GOT3 (cell line): Measurements from ENCODE around the gene LCMT1.
"Not testable (repeated sequence)": the region's sequence is repeated elsewhere in the genome, so short reads cannot be mapped to it uniquely, and the experiment has no call there.

Experiments
- DNase-seq: peaks from one replicate; lab custom pipeline; 2025; ENCODE audit warnings: mixed read lengths; lab: John Stamatoyannopoulos, UW

The LCMT1 gene

DNA sequence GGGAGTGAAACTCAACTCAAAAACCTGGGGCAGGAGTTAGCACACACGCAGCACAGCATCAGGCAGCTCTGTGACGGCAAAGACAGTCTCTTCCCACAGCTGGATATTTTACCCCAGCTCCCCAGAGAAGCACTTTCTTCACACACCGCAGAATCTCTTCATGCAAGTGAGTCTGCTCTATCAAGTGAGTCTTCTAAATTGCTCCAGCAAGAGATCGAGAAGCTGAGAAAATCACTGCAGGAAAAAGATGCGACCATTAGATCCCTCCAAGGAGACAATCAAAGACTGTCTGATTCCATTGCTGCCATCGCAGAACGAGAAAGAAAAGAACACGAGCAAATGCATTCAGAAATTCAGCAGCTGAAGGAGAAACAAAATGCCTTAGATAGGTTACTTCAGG, 16.9 kb upstream of the LCMT1 start:
- DNase-seq: no peak

DNA sequence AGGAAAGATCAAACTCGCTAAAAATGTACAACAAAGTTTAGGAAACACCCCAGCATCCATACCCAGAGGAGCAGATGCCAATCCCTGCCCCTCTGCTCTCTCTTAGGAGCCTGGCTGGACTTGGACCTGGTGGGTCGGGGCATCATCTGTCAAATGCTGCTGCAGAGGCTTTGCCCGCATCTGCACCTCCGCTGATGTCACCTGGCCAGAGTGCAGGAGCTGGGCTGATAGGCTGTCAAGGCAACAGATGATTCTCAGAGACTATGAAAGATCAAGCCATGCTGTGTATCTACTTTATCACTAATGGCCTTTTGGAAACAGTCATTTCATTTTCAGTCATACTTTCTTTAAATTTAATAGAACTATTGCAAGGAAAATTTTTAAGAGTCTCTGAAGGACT, 15.9 kb upstream of the LCMT1 start:
- DNase-seq: no peak

DNA sequence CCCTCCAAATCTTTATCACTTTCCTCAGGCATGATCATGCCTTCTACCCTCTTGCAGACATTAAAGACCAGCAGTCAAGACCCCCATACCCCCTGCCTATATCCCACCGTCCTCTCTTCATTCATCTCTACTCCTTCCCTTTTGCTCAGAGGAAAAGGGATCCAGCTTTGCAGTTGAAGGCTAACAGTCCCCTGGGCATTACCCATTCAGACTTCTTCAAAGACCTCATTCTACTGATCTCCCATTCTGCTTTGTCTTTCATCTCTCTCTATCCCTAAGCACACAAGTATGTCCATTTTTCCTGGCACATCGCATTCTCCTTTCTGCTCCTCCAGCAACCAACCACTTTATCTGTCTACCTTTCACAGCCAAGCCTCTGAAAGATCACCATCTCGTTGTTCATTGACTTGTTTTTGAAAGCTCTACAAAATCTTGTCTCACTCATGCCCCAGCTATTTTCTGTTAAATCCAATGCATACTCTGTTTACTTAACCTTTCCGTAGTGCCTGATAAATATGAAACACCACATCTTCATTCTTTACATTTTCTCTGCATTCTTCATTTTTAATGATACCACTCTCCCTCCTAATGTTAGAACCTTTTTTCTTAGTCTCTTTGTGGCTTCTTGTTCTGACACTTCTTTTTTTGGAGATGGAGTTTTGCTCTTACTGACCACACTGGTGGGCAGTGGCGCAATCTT, 14.1 kb upstream of the LCMT1 start:
- no peak for DNase-seq

DNA sequence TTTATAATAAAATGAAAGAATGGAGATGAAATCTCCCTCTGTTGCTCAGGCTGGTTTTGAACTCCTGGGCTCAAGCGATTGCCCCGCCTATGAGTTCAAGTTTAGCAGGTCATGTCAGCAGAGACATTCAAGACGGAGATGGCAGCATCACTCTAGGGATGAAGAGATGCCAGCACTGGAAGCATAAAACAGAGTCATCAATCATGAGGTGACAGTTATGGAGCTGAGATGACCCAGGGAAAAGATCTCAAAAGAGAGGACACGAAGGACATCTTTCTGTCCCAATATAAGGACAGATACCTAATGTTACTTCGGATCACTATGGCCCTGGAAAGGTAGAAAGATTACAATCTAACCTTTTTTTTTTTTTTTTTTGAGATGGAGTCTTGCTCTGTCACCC, 11.0 kb upstream of the LCMT1 start:
- DNase-seq: no peak

DNA sequence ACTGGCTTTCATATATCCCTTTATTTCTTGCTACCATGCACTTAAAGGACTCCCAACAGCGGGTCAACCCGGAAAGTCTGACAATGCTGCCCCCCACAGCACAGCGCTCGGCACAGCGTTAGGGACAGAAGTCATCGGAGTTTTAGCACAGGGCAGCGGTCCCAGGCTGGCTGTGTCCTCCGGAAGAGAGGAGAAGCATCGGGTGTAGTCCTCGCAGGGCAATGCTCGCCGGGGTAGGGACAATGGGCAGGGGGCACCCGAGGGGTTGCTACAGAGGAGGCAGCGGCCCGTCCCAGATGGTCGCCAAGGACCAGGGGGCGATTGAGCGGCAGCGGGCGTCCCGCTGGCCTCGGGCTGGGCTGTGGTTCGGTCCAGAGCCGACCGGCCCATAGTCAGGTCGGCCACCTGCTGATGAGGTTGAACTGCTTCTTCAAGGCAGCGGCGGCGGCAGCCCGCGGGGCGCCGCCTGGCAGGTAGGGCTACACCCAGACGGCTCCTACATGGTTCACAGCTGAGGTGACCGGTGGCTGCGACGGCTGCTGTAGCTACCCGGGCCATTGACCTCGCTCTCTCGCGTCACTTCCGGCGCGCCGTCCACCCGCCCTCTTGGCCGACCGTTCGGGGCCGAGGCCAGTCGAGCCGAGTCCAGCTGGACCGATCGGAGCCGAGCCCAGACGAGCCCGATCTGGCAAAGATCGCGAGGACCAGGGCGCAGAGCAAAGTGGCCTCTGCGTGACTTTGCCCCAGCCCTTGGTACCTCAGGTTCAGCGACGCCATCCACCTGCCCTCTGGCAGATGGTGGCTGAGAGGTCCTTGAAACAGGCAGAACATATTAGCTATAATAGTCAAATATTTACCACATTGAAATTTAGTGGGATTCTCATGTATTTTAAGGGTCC, 4.7 kb upstream of the LCMT1 start:
- DNase-seq: no peak

DNA sequence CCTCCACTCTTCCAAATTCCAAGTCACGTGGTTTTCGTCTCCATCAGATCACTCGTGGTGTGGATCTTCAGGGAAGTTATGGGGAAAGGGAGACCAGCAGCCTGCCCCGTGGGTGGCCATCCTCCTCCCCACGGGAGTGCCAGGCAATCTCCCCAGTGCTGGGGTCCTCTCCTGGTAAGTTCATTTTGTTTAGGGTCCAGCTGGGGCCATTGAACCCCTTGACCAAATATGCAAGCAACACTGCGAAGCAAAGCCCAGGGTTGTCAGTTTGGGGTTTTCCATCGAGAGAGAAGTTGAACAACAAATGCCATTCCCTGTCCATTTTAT, 4.1 kb upstream of the LCMT1 start:
- DNase-seq: no peak

DNA sequence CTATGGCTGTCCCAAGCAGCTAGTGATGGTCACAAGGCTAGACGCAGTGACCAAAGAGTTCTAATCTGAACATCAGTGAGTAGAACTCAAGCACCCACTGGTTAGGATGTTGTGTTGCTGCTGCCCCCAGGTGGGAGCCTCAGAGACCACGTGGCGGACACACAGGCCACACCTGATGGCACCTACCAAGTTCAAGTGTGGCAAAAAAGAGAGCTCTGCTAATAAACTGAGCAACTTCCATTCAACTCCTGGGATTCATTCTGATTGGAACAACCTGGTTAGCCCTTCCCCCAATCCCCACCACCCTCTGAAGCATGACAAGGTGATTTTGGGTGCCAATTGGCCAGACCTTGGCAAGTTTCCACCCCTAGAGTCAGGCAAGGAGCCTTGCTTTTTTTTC, 3.5 kb upstream of the LCMT1 start:
- no peak for DNase-seq

DNA sequence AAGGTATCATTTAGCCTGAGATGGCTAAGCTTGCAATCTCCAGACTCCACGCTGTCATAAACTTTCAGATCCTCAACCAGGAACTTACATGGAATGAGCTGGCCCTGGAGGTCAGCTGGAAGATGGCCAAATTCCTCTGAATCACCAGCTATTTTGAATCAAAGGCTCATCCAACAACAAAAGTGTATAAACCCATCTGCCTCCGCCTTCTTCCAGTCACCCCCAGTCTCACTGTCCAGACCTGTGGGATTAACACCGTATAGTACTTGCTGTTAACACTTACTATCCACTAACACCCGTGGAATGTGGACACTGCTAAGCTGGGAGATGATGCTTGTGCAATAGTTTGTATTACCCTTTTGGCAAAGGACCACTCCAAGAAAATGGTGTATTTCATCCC, 1.9 kb upstream of the LCMT1 start:
- DNase-seq: peak; percentile 42

DNA sequence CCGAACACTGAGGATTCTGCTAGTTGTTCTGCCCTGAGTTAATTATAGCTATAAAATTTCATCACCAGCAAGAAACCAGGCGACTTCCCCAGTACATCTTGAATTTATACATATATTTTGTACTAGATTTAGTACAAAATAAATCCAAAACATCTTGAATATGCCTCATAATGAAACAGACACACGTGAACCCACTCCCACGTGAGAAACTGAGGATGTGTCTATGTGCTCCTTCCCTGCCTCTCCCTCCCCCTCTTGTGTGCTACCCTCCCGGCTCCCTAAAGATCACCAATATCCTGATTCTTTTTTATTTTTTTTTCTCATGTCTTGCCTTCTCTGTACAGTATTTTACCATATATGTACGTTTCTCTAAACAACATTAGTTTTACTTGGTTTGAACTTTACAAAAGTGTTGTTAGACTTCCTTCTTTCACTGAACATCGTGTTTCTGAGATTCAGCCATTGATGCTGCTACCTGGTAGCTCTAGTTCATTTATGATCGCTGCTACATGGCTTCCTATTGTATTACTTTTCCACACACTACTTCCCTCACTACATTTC, 1.1 kb upstream of the LCMT1 start:
- no peak for DNase-seq

DNA sequence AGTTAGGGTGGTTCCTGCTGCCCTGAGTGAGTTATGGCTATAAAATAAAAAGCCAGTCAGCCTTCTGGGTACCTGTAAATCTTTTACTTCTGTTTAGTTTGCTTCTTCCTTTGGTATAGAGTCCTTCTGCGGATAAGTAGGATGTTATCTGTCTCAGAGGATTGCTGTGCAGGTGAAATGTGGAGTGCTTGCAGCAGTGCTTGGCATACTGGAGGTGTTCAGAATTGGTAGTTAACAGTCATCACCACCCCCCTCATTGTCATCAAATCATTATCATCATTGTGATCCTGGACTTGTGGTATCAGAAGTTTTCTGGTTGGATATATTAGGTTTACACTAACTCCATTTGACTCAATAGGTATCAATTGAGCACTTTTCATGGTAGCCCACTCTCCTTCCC, 2.6 kb downstream of the LCMT1 start:
- DNase-seq: no peak

DNA sequence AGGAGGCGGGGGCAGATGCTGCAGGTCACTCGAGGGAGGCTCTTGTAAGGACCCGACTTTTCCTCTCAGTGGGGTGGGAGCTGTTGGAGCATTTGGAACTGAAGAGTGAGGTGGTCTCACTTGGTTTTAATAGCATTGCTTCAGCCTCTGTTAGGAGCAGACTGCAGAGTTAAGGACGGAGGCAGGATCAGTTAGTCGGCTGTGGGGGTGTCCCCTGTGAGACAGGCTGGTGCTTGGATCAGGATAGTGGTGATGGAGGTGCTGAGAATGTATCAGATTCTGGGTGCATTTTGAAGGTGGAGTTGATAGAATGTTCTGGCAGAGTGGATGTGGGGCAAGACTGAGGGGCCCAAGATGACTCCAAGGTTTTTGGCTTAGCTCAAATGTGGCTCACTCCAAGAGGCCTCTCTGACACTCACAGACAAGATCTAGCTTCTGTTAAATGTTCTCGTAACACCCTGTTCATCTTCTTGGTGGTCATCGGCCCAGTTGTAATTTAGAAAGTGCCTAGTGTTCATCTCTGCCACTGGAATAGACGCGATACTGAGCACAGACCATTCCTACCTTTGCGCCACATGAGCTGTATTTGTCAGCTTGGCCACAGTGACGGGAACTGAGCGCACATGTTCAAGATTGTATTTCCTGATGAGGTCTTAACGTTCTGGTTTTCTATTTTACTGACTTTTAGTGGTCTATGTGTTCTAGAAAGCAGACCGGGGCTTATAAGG, 7.5 kb downstream of the LCMT1 start:
- DNase-seq: no peak

DNA sequence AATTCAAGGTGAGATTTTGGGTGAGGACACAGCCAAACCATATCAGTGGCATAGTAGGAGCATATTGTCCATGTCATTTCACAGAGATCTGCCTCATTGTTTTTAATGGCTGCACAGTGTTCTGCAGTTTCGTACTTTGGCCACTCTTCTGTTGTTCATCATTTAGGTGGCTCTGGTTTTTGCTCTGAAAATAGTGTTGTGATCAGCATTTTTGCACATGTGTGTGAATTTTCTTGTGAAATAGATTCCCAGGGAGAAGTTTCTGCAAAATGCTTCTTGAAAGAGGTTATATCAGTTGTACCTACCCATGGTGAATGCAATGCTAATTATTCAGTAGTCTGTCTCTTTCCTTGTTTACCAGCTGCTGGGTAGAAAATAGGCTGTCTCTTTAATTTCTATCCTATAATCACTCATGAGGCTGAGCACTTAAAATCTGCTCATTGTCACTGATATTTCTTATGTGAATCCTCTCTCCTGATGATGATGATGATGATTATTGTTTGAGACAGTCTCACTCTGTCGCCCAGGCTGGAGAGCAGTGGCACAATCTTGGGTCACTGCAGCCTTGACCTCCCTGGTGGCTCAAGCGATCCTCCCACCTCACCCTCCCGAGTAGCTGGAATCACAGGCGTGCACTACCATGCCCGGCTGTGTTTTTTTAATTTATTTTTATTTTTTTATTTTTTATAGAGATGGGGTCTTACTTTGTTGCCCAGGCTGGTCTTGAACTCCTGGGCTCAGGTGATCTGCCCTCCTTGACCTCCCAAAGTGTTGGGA, 10.5 kb downstream of the LCMT1 start:
- no peak for DNase-seq

DNA sequence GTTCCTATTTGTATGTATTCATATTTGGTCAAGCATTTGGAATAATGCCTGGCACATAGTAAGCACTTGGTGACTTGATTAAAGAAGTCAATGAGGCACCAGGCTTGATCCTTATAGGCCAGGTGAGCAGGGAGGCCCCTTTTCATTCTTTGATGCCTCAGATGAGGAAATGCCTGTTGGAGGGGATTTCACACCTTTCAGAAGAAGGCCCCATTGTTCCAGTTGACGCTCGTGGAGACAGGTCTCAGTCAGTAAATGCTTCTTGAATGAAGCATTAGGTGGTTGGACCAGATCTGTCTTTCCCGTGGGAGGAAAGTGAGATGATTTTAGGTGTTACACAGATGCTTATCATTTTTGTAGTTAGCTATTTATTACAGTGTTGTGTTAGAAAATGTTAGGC, 13.0 kb downstream of the LCMT1 start:
- DNase-seq: no peak

DNA sequence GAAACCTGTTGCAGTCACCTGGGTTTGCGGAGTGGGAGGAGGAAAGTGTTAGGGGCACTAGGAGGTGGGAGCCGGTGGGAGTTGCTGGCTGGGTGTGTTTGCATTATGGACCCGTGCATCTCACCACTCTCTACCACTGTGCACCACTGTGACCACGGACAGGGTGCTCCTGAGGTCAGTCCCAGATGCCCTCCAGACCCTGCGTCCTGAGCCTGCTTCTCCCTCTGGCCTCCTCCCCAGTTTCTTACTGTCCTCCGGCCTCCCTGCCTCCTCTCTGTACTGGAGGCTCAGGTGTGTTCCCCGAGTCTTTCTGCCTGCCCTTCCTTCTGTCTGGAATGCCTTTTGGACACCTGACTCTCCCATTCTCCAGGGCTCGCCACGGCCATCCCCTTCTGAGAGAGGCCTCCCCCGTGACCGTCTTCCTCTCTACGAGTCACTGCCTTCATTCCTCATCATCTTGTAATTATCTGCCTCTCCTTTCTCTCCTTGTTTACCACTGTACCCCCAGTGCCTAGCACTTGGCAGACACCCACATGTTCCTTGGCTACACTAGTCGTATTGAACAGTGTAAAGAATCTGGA, 14.6 kb downstream of the LCMT1 start:
- DNase-seq: not testable (repeated sequence)

DNA sequence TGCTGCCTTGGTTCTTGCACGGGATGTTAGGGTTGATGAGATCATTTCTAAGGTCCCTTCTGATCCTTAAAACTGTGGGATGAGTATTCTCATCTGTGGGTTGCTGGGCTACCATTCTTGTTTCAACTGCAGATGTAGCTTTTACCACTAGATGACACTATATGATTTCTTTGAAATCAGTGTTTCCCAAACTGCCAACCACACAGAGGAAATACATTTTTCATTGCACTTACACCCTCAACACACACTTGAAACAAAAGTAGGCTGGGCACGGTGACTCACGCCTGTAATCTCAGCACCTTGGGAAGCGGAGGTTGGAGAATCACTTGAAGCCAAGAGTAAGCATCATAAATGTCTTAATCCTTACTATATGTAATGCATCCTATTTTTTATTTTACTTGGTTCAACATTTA, 15.3 kb downstream of the LCMT1 start:
- DNase-seq: no peak

DNA sequence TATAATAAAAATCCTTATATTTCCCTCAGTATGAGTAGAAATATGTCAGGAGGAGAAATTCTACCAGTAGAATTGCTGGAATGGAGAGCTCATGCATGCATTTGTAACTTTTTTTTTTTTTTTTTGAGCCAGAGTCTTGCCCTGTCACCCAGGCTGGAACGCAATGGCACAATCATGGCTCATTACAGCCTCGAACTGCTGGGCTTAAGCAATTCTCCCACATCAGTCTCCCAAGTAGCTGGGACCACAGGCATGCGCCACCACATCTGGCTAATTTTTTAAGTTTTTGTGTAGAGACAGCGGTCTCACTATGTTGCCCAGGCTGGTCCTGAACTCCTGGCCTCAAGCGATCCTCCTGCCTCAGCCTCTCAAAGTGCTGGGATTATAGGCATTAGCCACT, 21.2 kb downstream of the LCMT1 start:
- not testable (repeated sequence) for DNase-seq

DNA sequence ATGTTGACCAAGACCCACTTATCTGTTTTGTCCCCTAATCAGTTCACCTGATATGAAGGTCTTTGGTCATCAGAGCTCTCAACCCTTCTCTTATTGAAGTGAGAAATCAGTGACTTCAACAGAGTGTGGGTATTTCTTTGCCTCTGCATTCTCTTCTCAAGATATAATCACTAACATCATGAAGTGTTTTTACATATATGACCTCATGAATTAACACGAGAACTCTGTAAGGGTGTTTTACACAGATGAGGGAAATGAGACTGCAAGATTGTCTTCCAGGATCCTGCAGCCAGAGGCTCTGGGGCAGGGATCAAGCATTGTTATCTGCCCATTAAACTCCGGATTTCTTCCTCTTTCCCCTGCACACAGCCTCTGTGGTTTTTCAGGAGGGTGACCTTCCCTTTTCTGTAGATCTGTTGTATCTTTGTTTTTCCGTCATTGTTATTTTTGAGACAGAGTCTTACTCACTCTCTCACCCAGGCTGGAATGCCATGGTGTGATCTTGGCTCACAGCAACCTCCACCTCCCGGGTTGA, 22.7 kb downstream of the LCMT1 start:
- no peak for DNase-seq

DNA sequence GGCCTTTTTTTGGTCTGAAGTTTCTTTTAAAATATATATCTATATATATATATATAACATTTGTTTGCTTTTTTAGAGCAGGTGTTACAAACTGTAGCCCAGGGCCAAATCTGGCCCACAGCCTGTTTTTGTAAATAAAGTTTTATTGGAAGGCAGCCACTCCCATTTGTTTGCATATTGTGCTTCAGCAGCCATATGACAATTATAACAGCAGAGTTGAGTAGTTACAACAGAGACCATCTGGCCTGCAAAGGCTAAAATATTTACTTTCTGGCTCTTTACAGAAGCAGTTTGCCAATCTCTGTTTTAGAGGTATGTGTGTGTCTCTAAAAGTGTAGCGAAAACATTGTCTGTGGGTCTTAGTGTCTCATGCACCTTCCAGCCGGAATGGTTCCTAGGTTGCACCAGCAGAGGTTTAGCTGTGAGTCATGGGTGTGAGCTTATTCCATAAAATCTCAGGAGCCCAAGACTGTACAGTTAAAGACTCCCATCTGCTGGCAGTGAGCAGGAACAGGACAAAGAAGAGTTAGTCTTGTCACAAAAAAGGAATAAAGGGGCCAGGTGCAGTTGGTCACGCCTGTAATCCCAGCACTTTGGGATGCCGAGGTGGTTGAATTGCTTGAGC, 23.8 kb downstream of the LCMT1 start:
- DNase-seq: no peak

DNA sequence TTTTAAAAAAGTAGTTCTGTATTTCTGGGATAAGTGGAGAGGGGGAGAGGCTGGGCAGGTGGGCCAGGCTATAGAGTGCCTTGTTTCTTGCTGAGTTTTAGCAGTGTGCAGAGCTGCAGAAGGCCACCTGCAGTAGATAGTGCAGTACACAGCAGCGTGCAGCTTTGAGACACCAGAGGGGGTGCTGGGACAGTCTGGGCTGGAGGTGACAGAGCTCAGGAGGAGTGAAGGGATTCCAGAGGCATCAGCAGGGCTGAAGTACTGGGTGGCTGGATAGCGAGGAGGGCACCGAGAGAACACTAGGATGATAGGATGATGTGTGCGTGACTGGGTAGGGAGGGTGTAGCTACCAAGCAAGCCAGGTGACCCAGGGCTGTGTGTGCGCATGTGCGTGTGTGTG, 26.6 kb downstream of the LCMT1 start:
- no peak for DNase-seq

DNA sequence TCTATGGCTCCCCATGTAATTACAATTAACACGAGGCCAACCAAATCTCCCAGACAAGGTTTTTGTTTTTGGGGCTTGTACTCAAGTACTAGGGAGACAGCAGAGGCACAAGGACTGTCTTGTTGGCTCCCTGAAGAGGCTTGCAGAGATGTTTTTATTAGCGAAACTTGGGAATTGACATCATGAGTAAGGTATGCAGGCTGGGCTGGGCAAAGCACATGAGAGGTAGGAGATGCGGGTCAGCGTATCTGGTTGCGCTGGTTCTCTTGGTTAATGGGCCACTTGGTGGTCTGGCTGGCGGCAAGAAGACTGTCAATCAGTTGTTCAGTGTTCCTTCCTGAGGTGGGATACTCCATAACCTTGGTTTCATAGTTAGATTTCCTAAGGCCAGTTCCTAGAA, 28.9 kb downstream of the LCMT1 start:
- DNase-seq: no peak

DNA sequence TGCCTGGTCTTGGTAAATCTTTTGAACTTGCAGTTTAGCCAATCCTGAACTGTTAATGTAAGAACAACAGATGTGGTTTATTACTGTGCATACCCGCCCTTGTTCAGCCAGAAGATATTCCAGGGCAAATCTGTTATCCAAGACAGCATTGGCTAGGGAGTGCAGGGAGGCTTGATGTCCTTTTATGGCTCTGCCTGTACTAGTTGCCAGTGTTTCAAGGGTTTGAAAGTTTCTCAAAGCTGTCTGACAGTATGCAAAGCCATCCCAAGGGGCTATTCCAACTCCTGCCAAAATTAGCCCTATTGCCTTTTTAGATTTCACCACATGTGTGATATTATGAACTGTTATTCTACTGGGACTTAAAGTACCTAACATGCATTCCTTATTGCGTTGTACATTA, 30.1 kb downstream of the LCMT1 start:
- DNase-seq: no peak
